Epithelial cell of proximal tubule (primary cell): ENCODE results near the gene NKAIN4. TPM values are rescaled to one million over a fixed set of nuclear protein-coding genes. Genes with fewer than 3 reads are reported as not detected.

Source experiments
- DNase-seq: peaks from one replicate; pipeline ENCODE4 v3.0.0-alpha.2; 2011; ENCODE audit warnings: low read depth
- H3K4me3 ChIP-seq: 2 replicates; pipeline ENCODE4 v1.5.1; 2011; ENCODE audit warnings: low read depth, mild to moderate bottlenecking, low read length
- CTCF ChIP-seq: conservative IDR thresholded peaks from 2 replicates; pipeline ENCODE4 v1.5.1; 2012; ENCODE audit warnings: low read depth, mild to moderate bottlenecking, low read length
- total RNA-seq: library from RNA; depleted of rRNA; stranded (reverse); fragments of >200 nt; gene quantifications from 2 replicates; pipeline ENCODE4 v1.2.3, GENCODE V29; 2015

Gene NKAIN4
- total RNA-seq, 1 donor from 2014 or later, result 4.0 TPM

GRCh38 chr20:63280371-63280770 is 26.1 kb upstream of the NKAIN4 start:
- H3K4me3 ChIP-seq, result no peak overlapping the region
- no peak for TF ChIP-seq CTCF
- no peak for DNase-seq

GRCh38 chr20:63279931-63280330 is 25.7 kb upstream of the NKAIN4 start:
- no peak overlapping the region for H3K4me3 ChIP-seq
- DNase-seq, result no peak
- no peak for TF ChIP-seq CTCF

- no peak overlapping the region for H3K4me3 ChIP-seq
- TF ChIP-seq CTCF, result no peak
- no peak for DNase-seq
Measured at GRCh38 chr20:63278661-63279060, 24.4 kb upstream of the NKAIN4 start.

GRCh38 chr20:63277466-63278272 is 23.4 kb upstream of the NKAIN4 start:
- H3K4me3 ChIP-seq, result no peak overlapping the region
- no peak for DNase-seq
- no peak for TF ChIP-seq CTCF

GRCh38 chr20:63276956-63277355 is 22.7 kb upstream of the NKAIN4 start:
- TF ChIP-seq CTCF, result no peak
- no peak for DNase-seq
- H3K4me3 ChIP-seq, result no peak overlapping the region

- DNase-seq, result no peak
- TF ChIP-seq CTCF, result no peak
- H3K4me3 ChIP-seq, result no peak overlapping the region
Measured at GRCh38 chr20:63275825-63276224, 21.6 kb upstream of the NKAIN4 start.

- TF ChIP-seq CTCF, result no peak
- DNase-seq, result no peak
- peak overlapping the region; percentile 80 for H3K4me3 ChIP-seq
Measured at GRCh38 chr20:63274381-63275228, 20.3 kb upstream of the NKAIN4 start.
